HEK293 (cell line): ENCODE results near the gene SH3PXD2B.
A peak's percentile ranks its signal among the peaks of the same experiment; 100 is the strongest.

Experiments used
- CTCF ChIA-PET: fragments of 350-600 bp; formaldehyde crosslinking; extraction: SDS; loops from one replicate; lab custom pipeline; 2021; ENCODE audit warnings: antibody characterized with exemption; lab: Yijun Ruan, JAX
- POLR2A ChIA-PET: fragments of 300-600 bp; formaldehyde crosslinking; extraction: SDS; loops from one replicate; lab custom pipeline; 2020; ENCODE audit warnings: antibody characterized with exemption, inconsistent platforms; lab: Yijun Ruan, JAX
- H3K27ac ChIP-seq: fragments of 200-500 bp; sonication (Bioruptor generic); 2 replicates; pipeline ENCODE4 v1.5.1; 2014; ENCODE audit warnings: low read depth, low read length, control low read depth, inconsistent platforms; ENCODE audit errors: extremely low read depth
- H3K36me3 ChIP-seq, 2 experiments: fragments of 200-500 bp in 1 of 2; sonication (Bioruptor generic) in 1 of 2; 1 replicate in 1 of 2; 2 replicates in 1 of 2; pipeline ENCODE4 v1.5.1; 2014 to 2017; ENCODE audit warnings: inconsistent platforms in 2 of 2, low read length in 2 of 2; ENCODE audit not compliant: control insufficient read depth in 2 of 2, insufficient read depth in 1 of 2
- H3K4me1 ChIP-seq: fragments of 200-500 bp; sonication (Bioruptor generic); 2 replicates; pipeline ENCODE4 v1.5.1; 2014; ENCODE audit warnings: mild to moderate bottlenecking, low read length, inconsistent platforms; ENCODE audit not compliant: control insufficient read depth, insufficient read depth
- H3K4me3 ChIP-seq: 2 replicates; pipeline ENCODE4 v1.5.1; 2011; ENCODE audit warnings: low read depth, mild to moderate bottlenecking, control low read depth, low read length, moderate library complexity
- H3K9me3 ChIP-seq: fragments of 200-500 bp; sonication (Bioruptor generic); 2 replicates; pipeline ENCODE4 v1.5.1; 2014; ENCODE audit warnings: low read depth, low read length, inconsistent platforms; ENCODE audit not compliant: control insufficient read depth, insufficient read depth
- EGR2 ChIP-seq: fragments of 450-650 bp; formaldehyde crosslinking; IDR thresholded peaks from 2 replicates; pipeline ENCODE4 v1.5.1; 2016; ENCODE audit warnings: low read depth, missing biosample characterization, missing genetic modification characterization
- KLF9 ChIP-seq: fragments of 450-650 bp; formaldehyde crosslinking; IDR thresholded peaks from 2 replicates; pipeline ENCODE4 v1.5.1; 2016; ENCODE audit warnings: missing biosample characterization, missing genetic modification characterization, low read depth
- SP2 ChIP-seq: fragments of 450-650 bp; formaldehyde crosslinking; IDR thresholded peaks from 2 replicates; pipeline ENCODE4 v1.5.1; 2016; ENCODE audit warnings: missing biosample characterization, missing genetic modification characterization
- SP3 ChIP-seq: fragments of 450-650 bp; formaldehyde crosslinking; IDR thresholded peaks from 2 replicates; pipeline ENCODE4 v1.5.1; 2016; ENCODE audit warnings: missing biosample characterization, missing genetic modification characterization
- WT1 ChIP-seq: fragments of 450-650 bp; formaldehyde crosslinking; IDR thresholded peaks from 2 replicates; pipeline ENCODE4 v1.5.1; 2016; ENCODE audit warnings: missing biosample characterization, missing genetic modification characterization
- ZFP69B ChIP-seq: fragments of 450-650 bp; formaldehyde crosslinking; IDR thresholded peaks from 2 replicates; pipeline ENCODE4 v1.5.1; 2016; ENCODE audit warnings: missing biosample characterization, missing genetic modification characterization
- ZNF155 ChIP-seq: fragments of 450-650 bp; formaldehyde crosslinking; IDR thresholded peaks from 2 replicates; pipeline ENCODE4 v1.5.1; 2016; ENCODE audit warnings: missing biosample characterization, missing genetic modification characterization
- ZNF354C ChIP-seq: fragments of 450-650 bp; formaldehyde crosslinking; IDR thresholded peaks from 2 replicates; pipeline ENCODE4 v1.5.1; 2016; ENCODE audit warnings: missing biosample characterization, missing genetic modification characterization, low read depth, borderline replicate concordance
- ZNF404 ChIP-seq: fragments of 450-650 bp; formaldehyde crosslinking; IDR thresholded peaks from 2 replicates; pipeline ENCODE4 v1.5.1; 2017; ENCODE audit warnings: missing biosample characterization, missing genetic modification characterization
- ZNF423 ChIP-seq: fragments of 450-650 bp; formaldehyde crosslinking; IDR thresholded peaks from 2 replicates; pipeline ENCODE4 v1.5.1; 2016; ENCODE audit warnings: missing biosample characterization, missing genetic modification characterization
- ZNF433 ChIP-seq: fragments of 450-650 bp; formaldehyde crosslinking; IDR thresholded peaks from 2 replicates; pipeline ENCODE4 v1.5.1; 2016; ENCODE audit warnings: missing biosample characterization, missing genetic modification characterization, low read depth
- ZNF510 ChIP-seq: fragments of 450-650 bp; formaldehyde crosslinking; IDR thresholded peaks from 2 replicates; pipeline ENCODE4 v1.5.1; 2018; ENCODE audit warnings: mild to moderate bottlenecking, missing genetic modification characterization, missing biosample characterization; ENCODE audit not compliant: insufficient replicate concordance
- ZNF561 ChIP-seq: fragments of 450-650 bp; IDR thresholded peaks from 2 replicates; pipeline ENCODE4 v1.5.1; 2018; ENCODE audit warnings: missing biosample characterization, missing genetic modification characterization, borderline replicate concordance
- ZNF571 ChIP-seq: fragments of 450-650 bp; formaldehyde crosslinking; IDR thresholded peaks from 2 replicates; pipeline ENCODE4 v1.5.0; 2017; ENCODE audit warnings: missing biosample characterization, missing genetic modification characterization
- ZNF677 ChIP-seq: fragments of 450-650 bp; IDR thresholded peaks from 2 replicates; pipeline ENCODE4 v1.5.0; 2018; ENCODE audit warnings: missing biosample characterization, mild to moderate bottlenecking, missing genetic modification characterization, moderate library complexity
- ZNF707 ChIP-seq: fragments of 450-650 bp; formaldehyde crosslinking; IDR thresholded peaks from 2 replicates; pipeline ENCODE4 v1.5.1; 2016; ENCODE audit warnings: missing biosample characterization, missing genetic modification characterization
- ZNF747 ChIP-seq: fragments of 450-650 bp; formaldehyde crosslinking; IDR thresholded peaks from 2 replicates; pipeline ENCODE4 v1.5.1; 2016; ENCODE audit warnings: missing biosample characterization, missing genetic modification characterization
- ZNF785 ChIP-seq: fragments of 450-650 bp; formaldehyde crosslinking; IDR thresholded peaks from 2 replicates; pipeline ENCODE4 v1.5.1; 2016; ENCODE audit warnings: missing biosample characterization, missing genetic modification characterization
- ZSCAN30 ChIP-seq: fragments of 450-650 bp; IDR thresholded peaks from 2 replicates; pipeline ENCODE4 v1.5.1; 2018; ENCODE audit warnings: missing biosample characterization, mild to moderate bottlenecking, missing genetic modification characterization, moderate library complexity
- TF ChIP-seq, protein P1 (sequence below): fragments of 450-650 bp; IDR thresholded peaks from 2 replicates; pipeline ENCODE4 v1.5.1; 2018; ENCODE audit warnings: missing biosample characterization, missing genetic modification characterization
- TF ChIP-seq, protein P2 (sequence below): fragments of 450-650 bp; formaldehyde crosslinking; IDR thresholded peaks from 2 replicates; pipeline ENCODE4 v1.5.1; 2016; ENCODE audit warnings: missing biosample characterization, missing genetic modification characterization
- TF ChIP-seq, protein P3 (sequence below): fragments of 450-650 bp; formaldehyde crosslinking; IDR thresholded peaks from 2 replicates; pipeline ENCODE4 v1.5.1; 2016; ENCODE audit warnings: missing biosample characterization, missing genetic modification characterization, borderline replicate concordance
- TF ChIP-seq, protein P4 (sequence below): fragments of 450-650 bp; formaldehyde crosslinking; IDR thresholded peaks from 2 replicates; pipeline ENCODE4 v1.5.1; 2017; ENCODE audit warnings: missing biosample characterization, missing genetic modification characterization
- TF ChIP-seq, protein P5 (sequence below): fragments of 450-650 bp; formaldehyde crosslinking; optimal IDR thresholded peaks from 2 replicates; pipeline ENCODE3; 2016; ENCODE audit warnings: missing biosample characterization, mild to moderate bottlenecking, missing genetic modification characterization

Gene SH3PXD2B

DNA sequence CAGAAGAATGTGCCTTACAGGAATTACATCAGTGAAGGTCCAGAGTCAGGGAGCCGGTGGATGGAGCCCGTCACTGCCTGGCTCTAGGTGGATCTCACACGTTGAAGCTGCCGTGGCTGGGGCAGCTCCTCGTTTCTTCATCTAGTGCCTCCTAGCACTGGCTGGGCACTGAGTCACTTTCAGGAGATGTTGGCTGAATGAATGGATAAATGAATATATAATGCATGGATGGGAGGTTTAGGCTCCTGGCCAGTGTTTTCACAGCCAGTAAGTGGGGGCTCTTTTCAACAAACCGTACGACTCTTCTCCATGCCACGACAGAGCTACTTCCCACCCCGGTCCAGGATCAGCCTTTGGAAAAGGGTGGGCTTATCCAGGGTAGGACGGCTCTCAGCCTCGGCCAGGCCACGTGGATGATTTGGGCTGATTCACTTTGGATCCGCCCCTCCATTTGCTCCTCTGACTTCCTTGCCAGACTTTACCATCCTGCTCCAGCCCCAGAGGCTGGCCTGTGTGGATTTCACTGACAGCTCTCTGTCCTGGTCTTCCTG lies 1.3 kb upstream of the SH3PXD2B start:
- no peaks in the 10 kb centered on the region; the same call in 1 of the 2 replicates for H3K4me1 ChIP-seq
- no peaks in the 10 kb centered on the region for H3K9me3 ChIP-seq
- TF ChIP-seq ZNF354C (tag by site-specific recombination) (no peak), SP2 (tag by site-specific recombination) (peak; percentile 47)
- CTCF ChIA-PET, result no interaction called here
- no peak overlapping the region for H3K4me3 ChIP-seq
- H3K36me3 ChIP-seq, result no peaks in the 10 kb centered on the region
- no peak overlapping the region for H3K27ac ChIP-seq
- POLR2A ChIA-PET, result no interaction called here

DNA sequence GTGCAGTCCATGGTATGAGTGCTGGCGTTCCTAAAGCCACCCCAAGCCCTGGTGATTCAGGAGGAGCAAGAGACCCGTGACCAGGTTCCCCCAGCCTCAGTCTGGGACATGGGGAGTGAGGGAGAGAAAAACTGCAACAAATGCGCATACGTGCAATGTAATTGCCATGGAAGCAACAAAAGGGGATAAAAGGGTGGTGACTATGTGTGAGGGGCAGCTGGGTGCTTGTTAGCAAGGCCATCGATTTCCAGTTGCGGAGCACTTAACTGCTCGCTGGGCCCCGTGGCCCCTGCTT lies 709 bp upstream of the SH3PXD2B start:
- Histone ChIP-seq H3K4me3 (peak overlapping the region; percentile 44), H3K4me1 (no peaks in the 10 kb centered on the region; the same call in 1 of the 2 replicates), H3K36me3 (no peaks in the 10 kb centered on the region)
- ChIA-PET POLR2A (no interaction called here), CTCF (no interaction called here)
- TF ChIP-seq ZNF404 (no peak), ZNF677 (no peak)
- TF ChIP-seq, protein P1, sequence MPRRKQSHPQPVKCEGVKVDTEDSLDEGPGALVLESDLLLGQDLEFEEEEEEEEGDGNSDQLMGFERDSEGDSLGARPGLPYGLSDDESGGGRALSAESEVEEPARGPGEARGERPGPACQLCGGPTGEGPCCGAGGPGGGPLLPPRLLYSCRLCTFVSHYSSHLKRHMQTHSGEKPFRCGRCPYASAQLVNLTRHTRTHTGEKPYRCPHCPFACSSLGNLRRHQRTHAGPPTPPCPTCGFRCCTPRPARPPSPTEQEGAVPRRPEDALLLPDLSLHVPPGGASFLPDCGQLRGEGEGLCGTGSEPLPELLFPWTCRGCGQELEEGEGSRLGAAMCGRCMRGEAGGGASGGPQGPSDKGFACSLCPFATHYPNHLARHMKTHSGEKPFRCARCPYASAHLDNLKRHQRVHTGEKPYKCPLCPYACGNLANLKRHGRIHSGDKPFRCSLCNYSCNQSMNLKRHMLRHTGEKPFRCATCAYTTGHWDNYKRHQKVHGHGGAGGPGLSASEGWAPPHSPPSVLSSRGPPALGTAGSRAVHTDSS (tag by site-specific recombination), result no peak
- TF ChIP-seq, all 188 proteins: peak for 0
- Histone ChIP-seq H3K9me3 (no peaks in the 10 kb centered on the region), H3K27ac (no peak overlapping the region)

DNA sequence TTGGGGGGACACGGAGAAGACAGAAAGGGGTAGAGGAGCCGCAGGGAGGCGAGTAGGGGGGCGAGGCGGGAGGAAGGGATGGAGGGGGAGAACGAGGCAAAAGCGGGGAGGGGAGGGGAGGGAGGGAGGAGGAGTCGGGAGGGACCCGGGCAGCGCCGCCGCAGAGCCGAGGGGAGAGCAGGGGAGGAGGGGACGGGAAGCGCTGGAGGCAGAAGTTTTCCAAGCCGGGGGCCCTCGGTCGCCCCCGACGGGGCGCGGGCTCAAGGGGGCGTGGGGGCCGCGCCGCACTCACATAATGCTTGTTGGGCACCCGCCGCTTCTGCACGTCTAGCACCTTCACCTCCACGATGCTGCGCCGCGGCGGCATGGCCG lies 353 bp downstream of the SH3PXD2B start:
- Histone ChIP-seq H3K4me3 (peak overlapping the region; percentile 65), H3K9me3 (no peaks in the 10 kb centered on the region), H3K4me1 (no peaks in the 10 kb centered on the region; the same call in 1 of the 2 replicates), H3K27ac (peak overlapping the region; percentile 73; the same call in 1 of the 2 replicates), H3K36me3 (no peaks in the 10 kb centered on the region)
- CTCF ChIA-PET, result no interaction called here
- POLR2A ChIA-PET, result interaction anchor here (0.5 kb wide), 1 partner anchor 230 kb away, joined by 3 read pairs; no protein-coding TSS in a partner anchor
- TF ChIP-seq SP2 (tag by site-specific recombination) (peak; percentile 7; the same call in 1 of the 2 replicates), ZNF155 (tag by site-specific recombination) (no peak), WT1 (tag by site-specific recombination) (peak; percentile 45), ZNF747 (tag by site-specific recombination) (no peak), EGR2 (no peak), ZFP69B (no peak), ZNF707 (tag by site-specific recombination) (no peak), ZNF433 (tag by site-specific recombination) (no peak), ZNF510 (no peak), ZSCAN30 (tag by site-specific recombination) (0 out of 2 replicates have a peak, but pooled peaks have one; percentile 30), ZNF571 (tag by site-specific recombination) (no peak), SP3 (tag by site-specific recombination) (peak; percentile 49), ZNF354C (tag by site-specific recombination) (no peak), ZNF561 (tag by site-specific recombination) (no peak), ZNF785 (tag by site-specific recombination) (no peak), ZNF423 (tag by site-specific recombination) (no peak), KLF9 (tag by site-specific recombination) (0 out of 2 replicates have a peak, but pooled peaks have one; percentile 28)
- TF ChIP-seq, protein P2, sequence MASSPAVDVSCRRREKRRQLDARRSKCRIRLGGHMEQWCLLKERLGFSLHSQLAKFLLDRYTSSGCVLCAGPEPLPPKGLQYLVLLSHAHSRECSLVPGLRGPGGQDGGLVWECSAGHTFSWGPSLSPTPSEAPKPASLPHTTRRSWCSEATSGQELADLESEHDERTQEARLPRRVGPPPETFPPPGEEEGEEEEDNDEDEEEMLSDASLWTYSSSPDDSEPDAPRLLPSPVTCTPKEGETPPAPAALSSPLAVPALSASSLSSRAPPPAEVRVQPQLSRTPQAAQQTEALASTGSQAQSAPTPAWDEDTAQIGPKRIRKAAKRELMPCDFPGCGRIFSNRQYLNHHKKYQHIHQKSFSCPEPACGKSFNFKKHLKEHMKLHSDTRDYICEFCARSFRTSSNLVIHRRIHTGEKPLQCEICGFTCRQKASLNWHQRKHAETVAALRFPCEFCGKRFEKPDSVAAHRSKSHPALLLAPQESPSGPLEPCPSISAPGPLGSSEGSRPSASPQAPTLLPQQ (tag by site-specific recombination), result no peak
- TF ChIP-seq, protein P3, sequence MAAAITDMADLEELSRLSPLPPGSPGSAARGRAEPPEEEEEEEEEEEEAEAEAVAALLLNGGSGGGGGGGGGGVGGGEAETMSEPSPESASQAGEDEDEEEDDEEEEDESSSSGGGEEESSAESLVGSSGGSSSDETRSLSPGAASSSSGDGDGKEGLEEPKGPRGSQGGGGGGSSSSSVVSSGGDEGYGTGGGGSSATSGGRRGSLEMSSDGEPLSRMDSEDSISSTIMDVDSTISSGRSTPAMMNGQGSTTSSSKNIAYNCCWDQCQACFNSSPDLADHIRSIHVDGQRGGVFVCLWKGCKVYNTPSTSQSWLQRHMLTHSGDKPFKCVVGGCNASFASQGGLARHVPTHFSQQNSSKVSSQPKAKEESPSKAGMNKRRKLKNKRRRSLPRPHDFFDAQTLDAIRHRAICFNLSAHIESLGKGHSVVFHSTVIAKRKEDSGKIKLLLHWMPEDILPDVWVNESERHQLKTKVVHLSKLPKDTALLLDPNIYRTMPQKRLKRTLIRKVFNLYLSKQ (tag by site-specific recombination), result no peak
- TF ChIP-seq, protein P4, sequence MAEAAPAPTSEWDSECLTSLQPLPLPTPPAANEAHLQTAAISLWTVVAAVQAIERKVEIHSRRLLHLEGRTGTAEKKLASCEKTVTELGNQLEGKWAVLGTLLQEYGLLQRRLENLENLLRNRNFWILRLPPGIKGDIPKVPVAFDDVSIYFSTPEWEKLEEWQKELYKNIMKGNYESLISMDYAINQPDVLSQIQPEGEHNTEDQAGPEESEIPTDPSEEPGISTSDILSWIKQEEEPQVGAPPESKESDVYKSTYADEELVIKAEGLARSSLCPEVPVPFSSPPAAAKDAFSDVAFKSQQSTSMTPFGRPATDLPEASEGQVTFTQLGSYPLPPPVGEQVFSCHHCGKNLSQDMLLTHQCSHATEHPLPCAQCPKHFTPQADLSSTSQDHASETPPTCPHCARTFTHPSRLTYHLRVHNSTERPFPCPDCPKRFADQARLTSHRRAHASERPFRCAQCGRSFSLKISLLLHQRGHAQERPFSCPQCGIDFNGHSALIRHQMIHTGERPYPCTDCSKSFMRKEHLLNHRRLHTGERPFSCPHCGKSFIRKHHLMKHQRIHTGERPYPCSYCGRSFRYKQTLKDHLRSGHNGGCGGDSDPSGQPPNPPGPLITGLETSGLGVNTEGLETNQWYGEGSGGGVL, result peak; percentile 91
- TF ChIP-seq, protein P5, sequence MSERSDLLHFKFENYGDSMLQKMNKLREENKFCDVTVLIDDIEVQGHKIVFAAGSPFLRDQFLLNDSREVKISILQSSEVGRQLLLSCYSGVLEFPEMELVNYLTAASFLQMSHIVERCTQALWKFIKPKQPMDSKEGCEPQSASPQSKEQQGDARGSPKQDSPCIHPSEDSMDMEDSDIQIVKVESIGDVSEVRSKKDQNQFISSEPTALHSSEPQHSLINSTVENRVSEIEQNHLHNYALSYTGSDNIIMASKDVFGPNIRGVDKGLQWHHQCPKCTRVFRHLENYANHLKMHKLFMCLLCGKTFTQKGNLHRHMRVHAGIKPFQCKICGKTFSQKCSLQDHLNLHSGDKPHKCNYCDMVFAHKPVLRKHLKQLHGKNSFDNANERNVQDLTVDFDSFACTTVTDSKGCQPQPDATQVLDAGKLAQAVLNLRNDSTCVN (tag by site-specific recombination), result peak; percentile 71
